Measurements from ENCODE around the gene BACH1.

- TF ChIP-seq POLR2A (IDR thresholded peaks at IDR 0.05; ENCODE audit: low read length) (no peak), GATA1 (IDR thresholded peaks at IDR 0.05; ENCODE audit: low read depth, low read length) (no peak)
Observed at GRCh38 chr21:29265690-29266479, 32.8 kb upstream of the BACH1 start.

All from erythroblast (primary cell).